ENCODE data around the gene UBA3. TPM values are rescaled to one million over a fixed set of nuclear protein-coding genes. Genes with fewer than 3 reads are reported as not detected.

The UBA3 gene
- total and polyA plus RNA-seq, 2 donors (not counting 3 experiments of a cell fraction or from before 2014, with no cell fraction given), result 39.4 to 84.6 TPM

DNA sequence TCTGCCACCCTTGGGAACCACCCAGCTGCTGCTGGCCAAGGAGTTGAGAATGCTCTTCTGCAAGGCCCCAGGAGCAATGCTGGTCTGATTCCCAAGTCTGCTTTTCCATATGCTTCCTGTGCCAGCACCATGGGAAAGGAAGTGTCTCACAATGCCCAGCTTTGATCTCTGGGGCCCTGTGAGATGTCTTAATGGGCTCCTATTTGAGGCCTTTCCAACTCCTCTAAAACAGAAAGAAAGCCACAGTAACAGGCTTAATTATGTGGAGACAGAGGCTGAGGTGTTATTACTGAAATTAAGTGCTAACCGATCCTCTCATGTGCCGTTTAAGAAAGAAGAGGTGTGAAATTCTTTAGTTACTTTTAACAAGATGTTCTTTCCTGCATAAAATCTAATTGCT lies 71.2 kb downstream of the UBA3 start:
- POLR2A ChIA-PET, result interaction anchor here (1.2 kb wide), 1 partner anchor 24 kb away, joined by 5 read pairs; no protein-coding TSS in a partner anchor
- BruUV-seq (replicated peaks), result no TSS peak
- TF ChIP-seq, protein P1, sequence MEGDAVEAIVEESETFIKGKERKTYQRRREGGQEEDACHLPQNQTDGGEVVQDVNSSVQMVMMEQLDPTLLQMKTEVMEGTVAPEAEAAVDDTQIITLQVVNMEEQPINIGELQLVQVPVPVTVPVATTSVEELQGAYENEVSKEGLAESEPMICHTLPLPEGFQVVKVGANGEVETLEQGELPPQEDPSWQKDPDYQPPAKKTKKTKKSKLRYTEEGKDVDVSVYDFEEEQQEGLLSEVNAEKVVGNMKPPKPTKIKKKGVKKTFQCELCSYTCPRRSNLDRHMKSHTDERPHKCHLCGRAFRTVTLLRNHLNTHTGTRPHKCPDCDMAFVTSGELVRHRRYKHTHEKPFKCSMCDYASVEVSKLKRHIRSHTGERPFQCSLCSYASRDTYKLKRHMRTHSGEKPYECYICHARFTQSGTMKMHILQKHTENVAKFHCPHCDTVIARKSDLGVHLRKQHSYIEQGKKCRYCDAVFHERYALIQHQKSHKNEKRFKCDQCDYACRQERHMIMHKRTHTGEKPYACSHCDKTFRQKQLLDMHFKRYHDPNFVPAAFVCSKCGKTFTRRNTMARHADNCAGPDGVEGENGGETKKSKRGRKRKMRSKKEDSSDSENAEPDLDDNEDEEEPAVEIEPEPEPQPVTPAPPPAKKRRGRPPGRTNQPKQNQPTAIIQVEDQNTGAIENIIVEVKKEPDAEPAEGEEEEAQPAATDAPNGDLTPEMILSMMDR (IDR thresholded peaks at IDR 0.05; ENCODE audit: extremely low read depth in 1 of 2, insufficient read depth in 1 of 2, low read depth in 1 of 2, low read length in 2 of 2), result no peak
- TF ChIP-seq, protein P2, sequence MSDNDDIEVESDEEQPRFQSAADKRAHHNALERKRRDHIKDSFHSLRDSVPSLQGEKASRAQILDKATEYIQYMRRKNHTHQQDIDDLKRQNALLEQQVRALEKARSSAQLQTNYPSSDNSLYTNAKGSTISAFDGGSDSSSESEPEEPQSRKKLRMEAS (IDR thresholded peaks at IDR 0.05; ENCODE audit: insufficient read depth, insufficient read length), result peak; percentile 27
- TF ChIP-seq JUN (IDR thresholded peaks at IDR 0.05; ENCODE audit: borderline replicate concordance, insufficient read depth, insufficient read length, low read depth) (peak; percentile 34), FOS (IDR thresholded peaks at IDR 0.05; ENCODE audit: borderline replicate concordance, insufficient read depth, low read length) (peak; percentile 18), POLR2AphosphoS5 (IDR thresholded peaks at IDR 0.05; ENCODE audit: insufficient read depth, low read depth, low read length) (peak; percentile 20)
- H3K9me3 ChIP-seq (replicated peaks; ENCODE audit: control insufficient read depth, insufficient read depth, low read length), result no peaks in the 10 kb centered on the region
- CTCF ChIA-PET, result interaction anchor here (1.0 kb wide), 1 partner anchor 12 kb away, joined by 6 read pairs; no protein-coding TSS in a partner anchor
- H2AFZ ChIP-seq (ENCODE audit: low read depth, low read length), result no peak overlapping the region
- H3K27ac ChIP-seq (ENCODE audit: insufficient read depth, low read depth, low read length), result peak overlapping the region; percentile 85
- H3K4me1 ChIP-seq (ENCODE audit: control insufficient read depth, extremely low read depth, insufficient read depth, low read length), result peaks cover 40% of the 10 kb centered on the region
- dilution Hi-C loops (cut with MboI; ENCODE audit: extremely low pct_ligation_motif_present, low sequenced_read_pairs) (no loop called here), intact Hi-C loops (cut with micrococcal nuclease) (no loop called here)
- H3K9me1 ChIP-seq (replicated peaks; ENCODE audit: control insufficient read depth, extremely low read depth, insufficient read depth, low read length), result no peaks in the 10 kb centered on the region
- H3K4me3 ChIP-seq (replicated peaks in 1 of 3; ENCODE audit: insufficient read depth in 1 of 3, low read depth in 1 of 3, low read length in 3 of 3), result no peak overlapping the region
- peaks cover 14 to 21% of the 10 kb centered on the region in 2 experiments for H3K36me3 ChIP-seq (ENCODE audit: control insufficient read depth in 2 of 2, extremely low read depth in 1 of 2, insufficient read depth in 2 of 2, low read length in 2 of 2)
- no peaks in the 10 kb centered on the region for H4K20me1 ChIP-seq (replicated peaks; ENCODE audit: control insufficient read depth, extremely low read depth, insufficient read depth, low read length)
- peak overlapping the region; percentile 32 for H3K4me2 ChIP-seq (ENCODE audit: insufficient read depth, low read length)
- H3K27me3 ChIP-seq (ENCODE audit: control insufficient read depth in 2 of 2, insufficient read depth in 2 of 2, low read length in 2 of 2), result no peaks in the 10 kb centered on the region
- peak overlapping the region; percentile 69 for H3K9ac ChIP-seq (replicated peaks; ENCODE audit: extremely low read depth, insufficient read depth, low read length)
- H3K79me2 ChIP-seq (ENCODE audit: control insufficient read depth, insufficient read depth, low read length), result peaks cover 10% of the 10 kb centered on the region
- FAIRE-seq (peak; percentile 94), DNase-seq (ENCODE audit: low read depth, low spot score) (peak; percentile 93)

Measured in endothelial cell of umbilical vein (primary cell).